ENCODE measurements around the gene LRRC32.

DNA sequence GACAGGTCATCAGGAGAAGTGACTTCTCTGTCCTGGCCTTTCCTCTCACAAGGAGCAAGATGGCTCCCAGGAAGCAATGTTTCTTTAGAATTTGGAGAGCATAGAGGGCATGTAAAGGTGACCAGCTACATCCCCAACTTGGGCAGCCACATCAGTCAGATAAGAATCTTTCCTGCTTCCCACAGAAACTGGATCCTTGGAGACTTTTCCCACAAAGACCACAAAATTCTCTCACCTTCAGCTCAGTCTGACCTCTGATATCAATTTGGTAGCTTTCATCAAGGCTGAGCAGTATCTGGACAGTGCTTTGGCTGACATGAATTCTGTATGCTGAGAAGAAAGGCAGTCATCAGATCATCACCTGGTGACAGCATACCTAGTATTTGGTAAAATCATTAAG, 23.3 kb upstream of the LRRC32 start:
- TF ChIP-seq, protein P1, sequence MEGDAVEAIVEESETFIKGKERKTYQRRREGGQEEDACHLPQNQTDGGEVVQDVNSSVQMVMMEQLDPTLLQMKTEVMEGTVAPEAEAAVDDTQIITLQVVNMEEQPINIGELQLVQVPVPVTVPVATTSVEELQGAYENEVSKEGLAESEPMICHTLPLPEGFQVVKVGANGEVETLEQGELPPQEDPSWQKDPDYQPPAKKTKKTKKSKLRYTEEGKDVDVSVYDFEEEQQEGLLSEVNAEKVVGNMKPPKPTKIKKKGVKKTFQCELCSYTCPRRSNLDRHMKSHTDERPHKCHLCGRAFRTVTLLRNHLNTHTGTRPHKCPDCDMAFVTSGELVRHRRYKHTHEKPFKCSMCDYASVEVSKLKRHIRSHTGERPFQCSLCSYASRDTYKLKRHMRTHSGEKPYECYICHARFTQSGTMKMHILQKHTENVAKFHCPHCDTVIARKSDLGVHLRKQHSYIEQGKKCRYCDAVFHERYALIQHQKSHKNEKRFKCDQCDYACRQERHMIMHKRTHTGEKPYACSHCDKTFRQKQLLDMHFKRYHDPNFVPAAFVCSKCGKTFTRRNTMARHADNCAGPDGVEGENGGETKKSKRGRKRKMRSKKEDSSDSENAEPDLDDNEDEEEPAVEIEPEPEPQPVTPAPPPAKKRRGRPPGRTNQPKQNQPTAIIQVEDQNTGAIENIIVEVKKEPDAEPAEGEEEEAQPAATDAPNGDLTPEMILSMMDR (IDR thresholded peaks at IDR 0.05), result no peak
- no peak for TF ChIP-seq POLR2A (IDR thresholded peaks at IDR 0.05)
- TF ChIP-seq POLR2AphosphoS5 (IDR thresholded peaks at IDR 0.05), result no peak
